HG02981 (cell line): ENCODE measurements around the gene POC1B.

Experiments used
- ATAC-seq: cut with Tn5 transposase; IDR thresholded peaks from one replicate; pipeline ENCODE4 v1.9.1; 2021; ENCODE audit warnings: mild to moderate bottlenecking, moderate library complexity; ENCODE audit not compliant: unreplicated experiment

Gene POC1B

DNA sequence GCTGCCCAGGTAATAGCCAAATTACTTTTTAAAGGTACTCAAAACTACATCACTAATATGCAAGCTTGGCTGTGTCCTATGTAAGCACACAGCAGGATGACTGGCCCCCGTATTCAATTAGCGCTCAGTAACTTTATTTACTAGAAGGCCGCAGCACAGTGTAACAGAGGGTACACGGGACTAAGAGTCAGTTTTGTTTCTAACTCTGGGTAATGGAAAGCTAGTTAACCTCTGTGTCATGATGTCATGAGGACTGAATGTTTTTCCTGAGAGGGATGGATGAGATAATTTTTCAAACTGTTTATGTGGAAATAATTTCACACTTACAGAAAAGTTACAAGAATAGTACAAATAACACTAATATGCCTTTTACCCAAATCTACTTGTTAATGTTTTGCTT, 28.4 kb downstream of the POC1B start:
- no peak for ATAC-seq

DNA sequence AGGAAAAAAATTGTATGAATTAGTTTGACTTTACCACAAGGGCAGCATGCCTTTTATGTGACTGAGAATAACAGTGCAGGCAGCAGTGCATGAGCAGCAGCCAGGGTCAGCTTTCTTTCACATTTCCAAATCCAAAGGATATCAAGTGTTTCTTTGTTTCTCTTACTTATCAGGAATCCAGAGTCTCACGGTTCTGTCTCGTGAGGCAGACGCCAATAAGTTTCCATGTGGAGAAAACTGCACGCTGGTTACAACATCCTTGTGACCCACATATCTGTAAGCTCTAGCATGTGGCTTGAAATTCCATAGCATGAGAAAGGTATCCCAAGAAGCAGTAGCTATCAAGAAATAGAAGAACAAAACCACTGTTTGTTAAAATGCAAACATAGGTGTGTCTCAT, 28.8 kb downstream of the POC1B start:
- no peak for ATAC-seq

DNA sequence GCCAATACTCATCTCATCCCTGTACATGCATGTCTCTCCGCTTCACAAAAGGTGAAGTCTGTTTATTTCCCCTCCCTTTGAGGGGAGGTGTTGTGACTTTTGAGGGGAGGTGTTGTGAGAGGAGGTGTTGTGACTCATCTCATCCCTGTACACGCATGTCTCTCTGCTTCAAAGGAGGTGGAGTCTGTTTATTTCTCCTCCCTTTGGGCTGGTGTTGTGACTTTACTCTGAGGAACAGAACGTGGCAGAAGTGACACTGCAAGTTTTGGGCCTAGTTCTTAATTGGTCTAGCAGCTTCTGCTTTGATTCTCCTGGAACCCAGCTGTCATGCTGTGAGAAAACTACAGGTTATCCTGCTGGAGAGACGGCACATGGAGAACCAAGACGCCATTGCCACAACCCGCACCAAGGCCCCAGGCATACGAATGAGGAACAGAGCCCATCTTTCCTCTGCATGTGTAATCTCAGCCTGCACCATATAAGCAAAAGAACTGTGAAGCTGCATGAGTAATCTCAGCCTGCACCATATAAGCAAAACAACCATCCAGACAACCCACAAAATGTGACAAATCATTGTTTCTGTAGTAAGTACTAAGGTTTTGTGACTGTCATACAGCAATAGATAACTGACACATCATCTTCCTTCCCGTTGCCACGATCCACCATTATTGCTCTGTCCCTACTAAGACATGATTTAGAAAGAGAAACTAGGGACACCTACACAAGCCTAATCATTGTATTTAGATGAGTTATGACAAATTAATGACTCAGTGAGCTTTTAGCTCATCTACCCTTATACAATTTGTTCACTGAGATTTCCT, 31.2 kb downstream of the POC1B start:
- peak; percentile 62 for ATAC-seq

DNA sequence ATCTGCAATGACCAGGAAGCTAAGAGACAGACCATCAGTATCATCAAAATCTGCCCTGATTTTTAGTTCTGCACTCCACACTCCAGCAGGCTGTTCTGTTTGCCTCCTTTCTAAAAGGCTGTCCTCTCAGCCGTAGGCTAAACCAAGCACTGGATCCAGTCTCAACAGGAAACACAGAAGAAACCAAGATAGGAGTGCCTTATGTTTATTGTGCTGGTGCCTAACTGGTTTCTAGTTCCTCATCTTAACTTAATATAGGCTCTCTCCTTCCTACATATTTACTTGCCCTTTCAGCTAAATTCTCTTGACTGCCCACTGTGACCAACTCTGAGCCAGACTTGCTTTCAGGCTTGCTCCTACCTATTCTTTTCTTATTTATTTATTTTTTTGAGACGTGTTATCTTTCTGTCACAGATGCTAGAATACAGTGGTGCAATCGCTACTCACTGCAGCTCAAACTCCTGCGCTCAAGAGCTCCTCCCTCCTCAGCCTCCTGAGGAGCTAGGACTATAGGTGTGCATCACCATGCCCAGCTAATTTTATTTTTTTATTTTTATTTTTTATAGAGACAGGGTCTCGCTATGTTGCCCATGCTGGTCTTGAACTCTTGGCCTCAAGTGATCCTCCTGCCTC, 32.1 kb downstream of the POC1B start:
- ATAC-seq = no peak

DNA sequence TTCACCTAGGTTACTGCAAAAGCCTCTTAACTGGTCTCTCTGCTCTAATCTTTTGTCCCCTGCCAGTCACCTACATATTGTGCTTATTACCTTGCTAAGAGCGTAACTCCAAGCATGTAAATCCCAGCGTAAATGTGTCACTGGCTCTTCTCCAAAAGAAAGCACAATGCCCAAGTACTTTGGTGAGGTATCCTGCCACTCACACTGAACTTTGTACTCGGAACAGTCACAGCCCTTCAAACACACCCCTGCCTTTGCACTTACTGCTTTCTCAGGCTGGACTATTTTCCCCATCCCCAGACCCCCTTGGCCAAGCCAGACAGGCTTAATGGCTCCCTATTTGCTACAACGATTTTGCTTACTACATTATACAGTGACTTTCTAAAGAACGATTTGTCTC, 33.0 kb downstream of the POC1B start:
- ATAC-seq = no peak

DNA sequence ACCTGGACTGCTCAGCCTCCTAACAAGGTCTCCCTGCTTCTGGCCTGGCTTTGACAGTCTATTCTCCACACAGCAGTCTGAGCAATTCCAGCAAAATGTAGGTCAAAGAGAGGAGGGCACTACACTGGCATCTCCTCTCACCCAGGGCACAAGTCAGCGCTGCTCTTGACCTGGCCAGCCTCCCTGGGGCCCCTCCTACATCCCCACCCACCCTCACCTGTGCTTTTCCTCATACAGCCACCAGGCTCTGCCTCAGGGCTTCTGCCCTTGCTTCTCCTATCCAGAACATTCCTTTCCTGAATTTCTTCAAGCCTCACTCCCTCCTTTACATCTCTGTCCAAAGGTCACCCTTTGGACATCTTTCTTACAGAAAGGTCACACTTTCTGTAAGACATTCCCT, 34.9 kb downstream of the POC1B start:
- no peak for ATAC-seq

DNA sequence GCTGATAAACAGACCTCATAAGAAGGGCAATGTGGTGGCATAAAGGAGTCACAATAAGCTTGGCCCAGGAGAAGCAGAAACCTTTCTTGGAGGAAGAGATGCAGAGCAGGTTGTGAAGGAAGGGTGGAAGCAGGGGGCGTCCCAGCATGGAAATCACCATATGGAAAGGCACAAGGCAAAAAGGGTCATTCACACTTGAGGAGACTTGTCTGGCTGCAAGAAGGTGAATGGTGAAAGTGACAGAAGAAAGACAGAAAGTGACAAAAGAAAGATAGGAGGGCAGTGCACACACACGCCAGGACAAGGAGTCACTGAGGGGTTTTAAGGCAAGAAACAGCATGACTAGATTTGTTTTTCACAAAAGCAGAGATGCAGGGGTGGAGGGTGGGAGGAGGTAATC, 39.6 kb downstream of the POC1B start:
- ATAC-seq = no peak

DNA sequence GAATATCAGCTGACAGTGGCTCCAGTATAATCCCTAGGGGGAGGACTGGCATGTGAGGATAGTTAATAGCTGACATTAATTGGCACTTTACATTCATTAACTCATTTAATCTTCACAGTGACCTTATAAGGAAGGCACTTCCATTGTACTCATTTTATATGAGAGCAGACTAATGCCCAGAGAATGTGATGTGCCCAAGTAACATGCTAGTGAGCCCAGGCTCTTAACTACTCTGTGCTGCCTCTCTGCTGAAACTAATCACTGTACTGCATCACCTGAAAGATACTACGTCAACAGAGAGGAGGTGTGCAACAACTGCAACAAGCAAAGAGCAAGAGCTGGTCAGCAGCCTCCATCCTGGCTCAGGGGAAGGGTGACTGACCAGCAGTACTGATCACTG, 41.4 kb downstream of the POC1B start:
- no peak for ATAC-seq

DNA sequence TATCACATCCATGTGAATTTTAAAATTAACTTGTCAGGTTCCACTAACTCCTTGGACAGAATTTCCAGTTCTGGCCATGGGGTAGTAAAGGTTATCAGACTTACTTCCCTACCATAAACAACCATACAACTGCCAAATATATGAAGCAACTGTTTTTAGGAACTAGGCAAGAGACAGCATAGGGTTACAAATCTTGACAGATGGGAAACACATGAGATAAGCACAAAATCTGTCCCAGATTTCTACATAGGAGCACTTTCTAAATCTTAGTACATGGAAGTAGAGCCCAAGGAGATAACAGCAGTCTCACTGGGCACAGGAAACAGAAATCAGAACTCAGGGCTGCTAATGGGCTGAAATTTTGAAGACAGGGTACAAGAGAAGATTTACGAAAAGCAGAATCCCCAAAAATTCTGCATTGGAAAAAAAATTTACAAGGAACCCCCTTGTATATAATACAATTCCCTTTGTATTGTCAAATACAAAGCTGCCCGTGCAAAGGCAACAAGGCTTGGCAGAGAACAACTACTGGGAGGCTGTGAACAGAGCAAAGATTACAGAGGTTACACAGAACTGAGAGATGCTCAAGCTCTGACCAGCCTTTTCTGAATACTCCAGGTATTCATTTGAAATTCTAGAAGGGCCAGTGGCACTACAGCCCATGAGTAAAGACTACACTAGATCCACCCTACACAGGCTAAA, 44.5 kb downstream of the POC1B start:
- no peak for ATAC-seq

DNA sequence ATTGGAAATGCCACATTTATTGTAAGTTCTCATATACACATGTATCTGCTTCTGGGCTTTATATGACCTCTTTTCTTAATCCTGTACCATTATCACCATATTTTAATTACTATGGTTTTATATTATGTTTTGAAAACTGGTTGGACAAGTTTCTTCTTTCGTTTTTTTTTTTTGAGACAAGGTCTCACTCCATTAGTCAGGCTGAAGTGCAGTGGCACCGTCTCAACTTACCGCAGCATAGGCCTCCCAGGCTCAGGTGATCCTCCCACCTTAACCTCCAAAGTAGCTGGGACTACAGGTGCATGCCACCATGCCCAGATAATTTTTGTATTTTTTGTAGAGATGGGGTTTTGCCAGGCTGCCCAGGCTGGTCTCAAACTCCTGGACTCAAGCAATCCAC, 45.9 kb downstream of the POC1B start:
- no peak for ATAC-seq

DNA sequence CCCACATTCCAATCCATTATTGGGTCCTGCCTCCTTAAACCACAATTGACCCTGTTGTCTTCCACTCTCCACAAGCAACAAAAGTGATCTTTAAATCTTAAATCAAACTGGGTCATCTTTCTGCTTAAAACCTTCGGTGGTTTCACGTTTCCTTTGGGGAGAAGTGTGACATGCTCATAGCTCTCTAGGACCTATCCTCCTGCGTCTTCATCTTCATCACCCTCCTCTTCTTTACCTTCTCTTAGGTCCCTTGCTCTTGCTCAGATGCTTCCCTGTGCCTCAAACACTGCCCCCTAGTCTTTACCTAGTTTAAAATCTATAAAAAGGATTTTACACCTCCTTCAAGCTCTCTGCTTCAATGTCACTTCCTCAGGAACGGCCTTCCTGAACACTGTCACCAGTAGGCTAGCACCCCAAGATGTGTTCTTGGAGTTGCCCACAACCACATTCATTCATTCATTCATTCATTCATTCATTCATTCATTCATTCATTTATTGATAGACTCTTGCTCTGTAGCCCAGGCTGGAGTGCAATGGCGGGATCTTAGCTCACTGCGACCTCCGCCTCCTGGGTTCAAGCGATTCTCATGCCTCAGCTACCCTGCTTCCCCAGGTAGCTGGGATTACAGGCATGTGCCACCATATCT, 48.1 kb downstream of the POC1B start:
- ATAC-seq = no peak

DNA sequence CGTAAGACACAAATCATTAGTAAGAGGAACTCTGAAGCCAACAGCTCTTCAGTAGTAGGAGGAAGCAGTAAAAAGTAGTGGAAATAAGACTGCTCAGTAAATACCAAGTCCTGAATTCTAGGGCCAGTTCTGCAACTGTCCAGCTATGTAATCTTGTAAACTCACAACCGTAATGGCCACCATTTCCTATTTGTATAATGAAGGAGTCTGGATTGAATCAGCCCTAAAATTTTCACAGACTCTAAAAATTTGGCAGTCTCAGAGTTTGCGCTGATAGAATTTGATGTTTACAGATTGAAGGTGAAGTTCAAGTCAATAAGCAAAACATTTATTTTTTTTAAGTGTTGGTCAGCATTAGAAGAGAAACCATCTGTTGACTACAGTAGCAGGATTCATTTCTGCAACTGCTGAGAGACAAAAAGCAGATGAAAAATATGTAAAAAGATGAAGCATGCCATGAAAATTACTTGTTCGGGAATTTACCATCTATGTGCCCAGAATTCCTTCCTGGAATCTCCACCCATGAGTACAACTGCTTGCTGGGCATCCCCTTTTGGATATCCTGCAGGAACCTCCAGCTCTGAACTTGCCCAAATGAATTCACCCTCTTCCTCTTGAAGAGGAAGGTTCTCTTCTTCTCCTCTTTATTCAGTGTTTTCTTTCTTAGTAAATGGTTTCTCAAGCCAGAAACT, 48.8 kb downstream of the POC1B start:
- no peak for ATAC-seq

DNA sequence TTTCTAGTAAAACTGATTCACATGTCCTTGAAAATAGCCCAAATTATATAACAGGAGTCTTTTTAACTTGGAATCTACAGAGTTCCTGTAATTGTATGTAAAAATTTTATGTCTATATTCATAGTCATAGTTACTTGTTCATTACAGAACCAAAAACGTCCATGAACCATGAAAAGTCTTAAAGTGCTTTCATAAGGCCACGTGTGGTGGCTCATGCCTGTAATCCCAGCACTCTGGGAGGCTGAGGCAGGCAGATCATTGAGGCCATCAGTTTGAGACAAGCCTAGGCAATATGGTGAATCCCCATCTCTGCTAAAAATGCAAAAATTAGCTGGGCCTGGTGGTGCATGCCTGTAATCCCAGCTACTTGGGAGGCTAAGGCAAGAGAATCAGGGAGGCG, 49.6 kb downstream of the POC1B start:
- ATAC-seq = no peak

DNA sequence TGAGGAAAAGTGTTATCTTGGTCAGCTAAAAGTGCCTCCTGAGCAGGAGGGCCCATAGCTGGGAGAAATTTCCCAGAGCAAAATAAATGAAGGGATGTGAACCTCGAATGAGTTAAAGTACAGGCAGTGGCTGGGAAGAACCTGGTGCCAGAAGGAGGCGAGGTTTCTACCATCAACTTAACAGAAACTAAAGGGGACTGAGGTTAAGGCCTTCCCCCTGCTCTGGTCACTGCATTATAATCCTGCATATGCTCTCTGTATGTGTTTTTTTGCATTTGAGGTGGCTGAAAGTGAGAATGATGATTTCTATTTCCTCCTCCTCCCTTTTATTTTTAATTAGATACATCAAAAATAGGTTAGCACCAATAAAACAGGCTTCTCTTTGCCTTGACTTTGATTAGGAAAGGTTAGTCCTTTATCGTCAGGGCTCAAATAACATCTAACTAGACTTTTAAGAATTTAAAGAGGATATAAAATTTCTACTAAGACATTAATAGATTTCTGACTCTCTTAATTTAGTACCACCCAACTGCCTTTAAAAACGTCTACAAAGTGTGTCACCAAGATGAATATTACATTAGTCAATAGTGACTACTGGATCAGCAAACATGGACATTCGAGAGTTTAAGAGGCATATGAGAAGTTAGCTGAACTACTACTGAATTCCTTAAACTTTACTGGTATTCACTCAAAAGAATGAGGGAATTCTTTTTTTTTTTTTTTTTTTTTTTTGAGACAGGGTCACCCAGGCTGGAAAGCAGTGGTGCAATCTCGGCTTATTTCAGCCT, 50.5 kb downstream of the POC1B start:
- peak; percentile 37 for ATAC-seq

DNA sequence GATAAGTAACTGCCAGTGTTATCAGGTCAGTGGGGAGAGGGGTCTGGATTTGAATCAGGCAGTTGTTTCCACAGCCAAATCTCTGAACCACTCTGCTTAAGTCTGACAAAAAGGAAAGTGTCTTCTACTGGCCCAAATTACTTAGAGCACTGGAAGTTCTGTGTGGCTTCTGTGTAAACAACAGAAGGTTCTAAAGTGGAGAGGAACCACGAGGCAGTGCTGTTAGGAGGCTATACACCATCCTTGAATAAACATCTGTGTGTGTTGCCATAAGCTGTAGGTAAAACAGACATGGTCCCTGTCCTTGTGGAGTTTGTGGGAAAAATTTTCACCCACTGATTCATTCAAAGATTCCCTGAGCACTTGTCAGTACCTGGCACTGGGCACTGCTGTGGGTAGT, 51.2 kb downstream of the POC1B start:
- ATAC-seq = no peak

DNA sequence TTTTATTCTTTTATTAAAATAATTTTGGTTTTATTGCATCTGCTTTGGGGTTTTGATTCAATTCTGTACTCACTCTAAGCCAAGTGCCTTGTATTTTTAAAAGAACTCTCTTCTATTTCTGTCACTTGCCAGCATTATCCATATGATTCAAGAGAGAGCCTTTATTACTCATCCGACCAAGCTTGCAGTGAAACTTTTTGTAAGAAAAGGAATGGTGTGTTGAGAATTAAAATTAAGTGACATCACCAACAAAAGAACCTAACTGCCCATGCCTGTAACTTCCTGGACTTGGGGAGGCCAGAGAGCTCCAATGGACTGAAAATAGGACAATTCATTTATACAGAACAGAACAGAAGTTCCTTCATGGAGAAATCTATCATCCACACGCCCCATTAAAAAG, 53.3 kb downstream of the POC1B start:
- ATAC-seq = no peak

DNA sequence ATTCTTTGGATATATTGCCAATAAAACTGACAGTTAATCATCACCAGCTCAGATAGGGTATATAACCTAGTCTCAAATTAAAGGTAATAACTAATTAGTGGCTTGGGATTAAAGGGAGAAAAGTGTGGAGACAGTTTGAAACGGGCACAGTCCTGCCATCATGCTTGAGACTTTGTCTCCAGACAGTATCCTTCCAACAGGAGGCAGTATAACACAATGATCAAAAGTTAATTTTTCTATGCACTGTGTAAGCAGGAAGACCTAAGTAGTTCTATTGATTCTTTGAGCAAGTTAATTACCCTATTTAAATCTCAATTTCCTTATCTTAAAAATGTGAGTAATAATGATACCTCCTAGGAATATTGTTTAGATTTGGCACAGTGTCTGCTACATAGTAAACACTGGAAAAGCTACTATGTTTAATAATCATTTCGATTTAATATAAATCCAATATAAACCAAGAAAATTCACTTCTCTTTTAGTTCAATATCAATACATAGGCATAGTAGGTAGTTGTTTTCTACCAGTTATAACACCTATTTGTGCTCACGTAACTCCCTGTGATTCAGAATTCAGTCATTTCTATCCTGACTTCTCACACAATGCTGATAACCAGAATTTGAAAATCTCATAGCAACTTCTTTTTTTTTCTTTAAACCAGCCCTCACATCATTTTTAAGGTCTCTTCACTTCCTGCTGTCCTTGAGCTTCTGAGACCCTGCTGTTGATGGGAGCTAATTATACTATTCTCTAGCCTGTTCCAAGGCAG, 54.9 kb downstream of the POC1B start:
- peak; percentile 34 for ATAC-seq

DNA sequence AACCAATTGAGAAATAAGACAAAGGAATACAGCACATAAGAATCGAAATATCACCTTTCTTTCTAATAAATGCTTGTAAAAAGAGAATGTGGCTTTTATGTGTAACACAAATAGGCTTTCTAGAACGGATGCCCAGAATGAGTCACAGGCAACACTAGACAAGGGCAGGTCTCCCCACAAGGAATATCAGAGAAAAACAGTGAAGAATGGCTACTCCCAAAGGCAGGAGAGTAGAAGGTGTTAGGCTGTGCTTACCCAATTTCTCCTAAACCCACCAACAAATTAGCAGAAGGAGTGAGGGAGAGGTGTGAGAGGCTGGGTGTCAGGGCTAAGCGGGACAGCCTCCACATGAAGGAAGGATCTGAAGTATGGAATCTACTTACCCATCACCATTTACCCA, 56.5 kb downstream of the POC1B start:
- ATAC-seq = peak; percentile 50

DNA sequence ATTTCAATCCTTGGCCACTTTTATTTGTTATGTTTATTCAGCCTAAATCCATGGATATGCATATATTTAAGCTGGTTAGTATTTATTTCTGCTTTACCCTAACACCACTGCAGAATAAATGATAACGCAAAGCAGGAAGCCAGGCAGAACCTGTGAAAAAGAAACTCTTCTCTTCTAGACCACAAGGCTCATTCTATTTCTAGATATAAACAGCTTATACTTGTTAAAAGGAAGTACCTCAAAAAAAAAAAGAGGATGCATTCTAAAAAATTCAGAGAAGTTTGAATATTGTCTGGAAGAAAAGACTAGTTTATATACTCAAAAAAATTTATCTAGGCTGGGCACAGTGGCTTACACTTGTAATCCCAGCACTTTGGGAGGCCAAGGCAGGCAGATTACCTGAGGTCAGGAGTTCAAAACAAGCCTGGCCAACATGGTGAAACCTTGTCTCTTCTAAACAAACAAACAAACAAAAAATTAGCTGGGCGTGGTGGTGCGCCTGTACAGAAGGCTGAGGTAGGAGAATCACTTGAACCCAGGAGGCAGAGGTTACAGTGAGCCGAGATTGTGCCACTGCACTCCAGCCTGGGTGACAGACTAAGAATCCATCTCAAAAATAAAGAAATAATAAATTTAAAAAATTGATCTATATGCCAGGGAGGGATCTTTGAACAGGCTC, 57.1 kb downstream of the POC1B start:
- peak; percentile 82 for ATAC-seq
